Activated naive CD4-positive, alpha-beta T cell treated with anti-CD3 and anti-CD28 coated beads, Interleukin-2, amount 10 ng/mL, durations not matched to agents 7 days and 5 days (primary cell): ENCODE measurements around the gene AUH.
"Not testable (repeated sequence)": the region's sequence is repeated elsewhere in the genome, so short reads cannot be mapped to it uniquely, and the experiment has no call there.

Source experiments
- CTCF ChIA-PET: fragments of 350-600 bp; sonication (Branson Sonifier 250); formaldehyde crosslinking; loops from one replicate; lab custom pipeline; 2021; ENCODE audit warnings: antibody characterized with exemption; lab: Charles Lee
- DNase-seq: peaks from one replicate; pipeline ENCODE4 v3.0.0-alpha.2; 2020
- H3K27ac Mint-ChIP-seq: one replicate; pipeline ENCODE4 v1.8.0; 2021; ENCODE audit warnings: mild to moderate bottlenecking, moderate library complexity, mixed read lengths
- H3K27me3 Mint-ChIP-seq: one replicate; pipeline ENCODE4 v1.8.0; 2021; ENCODE audit warnings: mild to moderate bottlenecking, mixed read lengths
- H3K36me3 Mint-ChIP-seq: one replicate; pipeline ENCODE4 v1.8.0; 2021; ENCODE audit warnings: mixed read lengths
- H3K4me1 Mint-ChIP-seq: one replicate; pipeline ENCODE4 v1.8.0; 2021; ENCODE audit warnings: mixed read lengths
- H3K4me3 Mint-ChIP-seq: one replicate; pipeline ENCODE4 v1.8.0; 2021; ENCODE audit warnings: mild to moderate bottlenecking, moderate library complexity, mixed read lengths
- H3K9me3 Mint-ChIP-seq: one replicate; pipeline ENCODE4 v1.8.0; 2021; ENCODE audit warnings: mixed read lengths

The AUH gene

DNA sequence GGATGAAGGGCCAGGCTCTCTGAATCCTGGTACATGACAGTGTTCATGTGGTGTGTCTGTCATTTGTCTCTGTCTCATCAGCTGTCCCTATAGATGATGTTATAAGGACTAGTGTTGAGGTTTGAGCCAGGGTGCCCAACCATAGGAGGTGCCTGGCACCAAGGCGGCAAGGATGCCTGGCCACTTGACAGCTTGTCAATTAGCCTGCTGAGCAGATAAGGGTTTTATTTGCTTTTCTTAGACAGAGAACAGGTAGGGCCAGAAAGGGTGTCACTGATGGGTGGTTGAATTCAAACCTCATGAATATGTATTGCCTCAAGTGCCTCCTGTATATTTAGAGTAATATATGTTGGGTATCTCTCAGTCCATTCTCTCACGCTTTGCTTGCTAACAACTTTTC lies 30.1 kb upstream of the AUH start:
- Mint-ChIP-seq H3K4me1 (peaks cover 19% of the 10 kb centered on the region), H3K9me3 (no peaks in the 10 kb centered on the region), H3K27ac (no peak overlapping the region), H3K4me3 (no peak overlapping the region), H3K27me3 (no peaks in the 10 kb centered on the region), H3K36me3 (no peaks in the 10 kb centered on the region)
- no peak for DNase-seq
- CTCF ChIA-PET = no interaction called here

DNA sequence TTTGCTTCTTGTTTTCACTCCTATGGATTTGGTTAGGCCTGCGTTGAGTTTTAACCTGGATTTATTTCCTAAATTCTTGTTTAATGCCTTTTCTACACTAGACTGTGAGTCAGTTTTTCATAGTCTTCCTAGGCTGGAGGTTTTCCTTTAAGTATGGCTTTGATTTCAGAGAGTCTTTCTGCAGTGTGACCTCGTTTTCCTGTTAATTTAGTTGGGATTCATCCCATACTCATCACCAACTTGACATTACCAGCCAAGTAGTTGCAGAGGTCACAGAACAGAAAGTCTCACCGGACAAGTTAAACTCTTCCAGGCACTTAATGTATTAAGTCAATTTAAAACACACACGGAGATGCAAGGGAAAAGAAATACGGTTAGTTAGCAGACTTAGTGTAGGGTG lies 29.7 kb upstream of the AUH start:
- DNase-seq = no peak
- peaks cover 19% of the 10 kb centered on the region for H3K4me1 Mint-ChIP-seq
- H3K27ac Mint-ChIP-seq = no peak overlapping the region
- H3K9me3 Mint-ChIP-seq = no peaks in the 10 kb centered on the region
- H3K27me3 Mint-ChIP-seq = no peaks in the 10 kb centered on the region
- CTCF ChIA-PET = no interaction called here
- H3K36me3 Mint-ChIP-seq = no peaks in the 10 kb centered on the region
- no peak overlapping the region for H3K4me3 Mint-ChIP-seq

DNA sequence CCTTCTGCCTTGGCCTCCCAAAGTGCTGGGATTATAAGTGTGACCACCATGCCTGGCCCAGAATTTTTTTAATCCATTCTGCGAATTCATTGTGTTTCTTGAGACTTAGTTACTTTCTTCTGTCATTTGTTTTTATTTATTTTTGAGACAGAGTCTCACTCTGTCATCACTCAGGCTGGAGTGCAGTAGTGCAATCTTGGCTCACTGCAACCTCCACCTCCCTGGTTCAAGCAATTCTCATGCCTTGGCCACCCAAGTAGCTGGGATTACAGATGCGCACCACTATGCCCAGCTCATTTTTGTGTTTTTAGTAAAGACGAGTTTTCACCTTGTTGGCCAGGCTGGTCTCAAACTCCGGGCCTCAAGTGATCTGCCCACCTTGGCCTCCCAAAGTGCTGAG lies 28.0 kb upstream of the AUH start:
- H3K27ac Mint-ChIP-seq, H3K36me3 Mint-ChIP-seq, H3K9me3 Mint-ChIP-seq, DNase-seq, H3K27me3 Mint-ChIP-seq, H3K4me3 Mint-ChIP-seq, H3K4me1 Mint-ChIP-seq, CTCF ChIA-PET: not testable (repeated sequence)

DNA sequence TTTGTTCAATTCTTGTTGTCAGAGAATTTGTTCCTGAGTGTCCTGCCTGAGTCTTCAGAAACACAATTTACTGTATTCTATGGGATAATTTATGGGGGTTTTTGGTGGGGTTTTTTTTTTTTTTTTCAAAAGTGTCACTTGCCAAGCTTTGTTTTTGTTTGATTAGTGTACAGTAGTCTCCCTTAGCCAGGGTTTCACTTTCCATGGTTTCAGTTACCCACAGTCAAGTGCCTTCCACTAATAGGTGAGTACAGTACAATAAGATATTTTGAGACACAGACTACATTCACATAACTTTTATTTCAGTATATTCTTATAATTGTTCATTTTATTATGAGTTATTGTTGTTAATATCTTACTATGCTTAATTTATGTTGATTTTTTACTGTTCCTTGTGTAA lies 25.0 kb upstream of the AUH start:
- CTCF ChIA-PET = interaction anchor here (0.6 kb wide), 1 partner anchor 196 kb away, joined by 3 read pairs; no protein-coding TSS in a partner anchor
- H3K27me3 Mint-ChIP-seq = peaks cover 21% of the 10 kb centered on the region
- no peak for DNase-seq
- H3K9me3 Mint-ChIP-seq = no peaks in the 10 kb centered on the region
- H3K4me1 Mint-ChIP-seq = no peaks in the 10 kb centered on the region
- no peak overlapping the region for H3K27ac Mint-ChIP-seq
- no peak overlapping the region for H3K4me3 Mint-ChIP-seq
- H3K36me3 Mint-ChIP-seq = no peaks in the 10 kb centered on the region

GRCh38 chr9:91384954-91385353 lies 23.2 kb upstream of the AUH start:
- H3K36me3 Mint-ChIP-seq = no peaks in the 10 kb centered on the region
- no peak overlapping the region for H3K4me3 Mint-ChIP-seq
- CTCF ChIA-PET = no interaction called here
- H3K27me3 Mint-ChIP-seq = peaks cover 21% of the 10 kb centered on the region
- no peak overlapping the region for H3K27ac Mint-ChIP-seq
- no peaks in the 10 kb centered on the region for H3K9me3 Mint-ChIP-seq
- H3K4me1 Mint-ChIP-seq = no peaks in the 10 kb centered on the region
- DNase-seq = no peak

- Mint-ChIP-seq H3K4me3 (no peak overlapping the region), H3K27ac (no peak overlapping the region), H3K4me1 (no peaks in the 10 kb centered on the region), H3K27me3 (peaks cover 21% of the 10 kb centered on the region), H3K36me3 (no peaks in the 10 kb centered on the region), H3K9me3 (no peaks in the 10 kb centered on the region)
- no peak for DNase-seq
- CTCF ChIA-PET = no interaction called here
Observed at GRCh38 chr9:91383577-91383976, 21.9 kb upstream of the AUH start.

GRCh38 chr9:91382298-91382697 lies 20.6 kb upstream of the AUH start:
- H3K4me3 Mint-ChIP-seq = no peak overlapping the region
- H3K27ac Mint-ChIP-seq = no peak overlapping the region
- H3K36me3 Mint-ChIP-seq = no peaks in the 10 kb centered on the region
- CTCF ChIA-PET = no interaction called here
- peaks cover 21% of the 10 kb centered on the region for H3K27me3 Mint-ChIP-seq
- H3K4me1 Mint-ChIP-seq = no peaks in the 10 kb centered on the region
- H3K9me3 Mint-ChIP-seq = peaks cover 4% of the 10 kb centered on the region
- DNase-seq = no peak

- Mint-ChIP-seq H3K27ac (no peak overlapping the region), H3K27me3 (peaks cover 13% of the 10 kb centered on the region), H3K9me3 (peaks cover 4% of the 10 kb centered on the region), H3K36me3 (no peaks in the 10 kb centered on the region), H3K4me3 (no peak overlapping the region), H3K4me1 (peaks cover 3% of the 10 kb centered on the region)
- no peak for DNase-seq
- CTCF ChIA-PET = no interaction called here
Observed at GRCh38 chr9:91379426-91379825, 17.7 kb upstream of the AUH start.

- peaks cover 3% of the 10 kb centered on the region for H3K4me1 Mint-ChIP-seq
- H3K36me3 Mint-ChIP-seq = no peaks in the 10 kb centered on the region
- peaks cover 11% of the 10 kb centered on the region for H3K27me3 Mint-ChIP-seq
- no peak for DNase-seq
- CTCF ChIA-PET = no interaction called here
- peaks cover 4% of the 10 kb centered on the region for H3K9me3 Mint-ChIP-seq
- no peak overlapping the region for H3K27ac Mint-ChIP-seq
- H3K4me3 Mint-ChIP-seq = no peak overlapping the region
Observed at GRCh38 chr9:91378695-91379127, 17.0 kb upstream of the AUH start.

DNA sequence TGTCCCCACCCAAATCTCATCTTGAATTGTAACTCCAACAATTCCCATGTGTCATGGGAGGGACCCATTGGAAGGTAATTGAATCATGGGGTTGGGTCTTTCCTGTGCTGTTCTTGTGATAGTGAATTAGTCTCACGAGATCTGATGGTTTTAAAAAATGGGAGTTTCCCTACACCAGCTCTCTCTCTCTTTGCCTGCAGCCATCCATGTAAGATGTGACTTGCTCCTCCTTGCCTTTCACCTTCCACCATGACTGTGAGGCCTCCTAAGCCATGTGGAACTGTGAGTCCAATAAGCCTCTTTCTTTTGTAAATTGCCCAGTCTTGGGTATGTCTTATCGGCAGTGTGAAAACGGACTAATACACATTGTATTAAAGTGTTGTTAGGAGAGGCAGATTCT lies 16.3 kb upstream of the AUH start:
- H3K4me1 Mint-ChIP-seq, H3K4me3 Mint-ChIP-seq, CTCF ChIA-PET: not testable (repeated sequence)

DNA sequence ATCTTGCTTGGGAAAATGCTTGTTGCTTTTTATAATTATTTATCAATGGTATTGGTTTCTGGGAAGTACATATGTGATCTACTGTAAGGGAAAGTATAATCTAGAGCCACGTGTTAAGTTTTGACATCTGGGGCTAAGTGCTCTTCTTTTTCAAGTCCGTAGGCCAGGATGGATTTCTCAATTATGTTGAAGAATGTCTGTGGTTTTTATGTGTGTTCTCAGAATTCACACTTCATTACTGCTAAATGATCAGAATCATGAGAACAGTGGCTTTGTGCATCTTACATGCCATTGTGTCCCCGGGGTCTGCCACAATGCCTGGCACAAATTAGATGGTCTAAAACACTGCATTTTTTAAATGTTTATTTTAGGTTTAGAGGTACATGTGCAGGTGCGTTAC lies 14.5 kb upstream of the AUH start:
- Mint-ChIP-seq H3K9me3 (peaks cover 4% of the 10 kb centered on the region), H3K4me1 (peaks cover 3% of the 10 kb centered on the region), H3K27ac (no peak overlapping the region), H3K36me3 (no peaks in the 10 kb centered on the region), H3K4me3 (no peak overlapping the region), H3K27me3 (peaks cover 7% of the 10 kb centered on the region)
- CTCF ChIA-PET = no interaction called here
- DNase-seq = no peak

More for the DNA sequence above, 16.3 kb upstream of the AUH start:
- H3K27me3 Mint-ChIP-seq = peaks cover 17% of the 10 kb centered on the region
- not testable (repeated sequence) for DNase-seq, H3K9me3 Mint-ChIP-seq, H3K36me3 Mint-ChIP-seq, H3K27ac Mint-ChIP-seq

GRCh38 chr9:91374939-91375338 lies 13.2 kb upstream of the AUH start:
- CTCF ChIA-PET = no interaction called here
- Mint-ChIP-seq H3K27me3 (peaks cover 10% of the 10 kb centered on the region), H3K27ac (no peak overlapping the region), H3K36me3 (no peaks in the 10 kb centered on the region), H3K9me3 (peaks cover 4% of the 10 kb centered on the region), H3K4me1 (peaks cover 3% of the 10 kb centered on the region), H3K4me3 (no peak overlapping the region)
- no peak for DNase-seq

GRCh38 chr9:91371894-91372293 lies 10.2 kb upstream of the AUH start:
- DNase-seq = no peak
- Mint-ChIP-seq H3K27ac (no peak overlapping the region), H3K27me3 (peaks cover 21% of the 10 kb centered on the region), H3K4me1 (peaks cover 3% of the 10 kb centered on the region), H3K36me3 (no peaks in the 10 kb centered on the region), H3K9me3 (peaks cover 2% of the 10 kb centered on the region), H3K4me3 (no peak overlapping the region)
- CTCF ChIA-PET = no interaction called here

DNA sequence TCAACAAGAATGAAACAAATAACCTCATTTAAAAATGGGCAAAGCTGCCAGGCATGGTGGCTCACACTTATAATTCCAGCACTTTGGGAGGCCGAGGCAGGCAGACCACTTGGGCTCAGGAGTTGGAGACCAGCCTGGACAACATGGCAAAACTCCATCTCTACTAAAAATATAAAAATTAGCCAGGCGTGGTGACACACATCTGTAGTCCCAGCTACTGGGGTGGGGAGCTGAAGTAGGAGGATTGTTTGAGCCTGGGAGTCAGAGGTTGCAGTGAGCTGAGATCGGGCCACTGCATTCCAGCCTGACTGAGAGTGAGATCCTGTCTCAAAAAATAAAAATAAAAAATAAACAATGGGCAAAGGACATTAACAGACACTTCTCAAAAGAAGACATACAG lies 8.3 kb upstream of the AUH start:
- H3K4me1 Mint-ChIP-seq, H3K4me3 Mint-ChIP-seq, CTCF ChIA-PET, DNase-seq, H3K36me3 Mint-ChIP-seq, H3K9me3 Mint-ChIP-seq, H3K27ac Mint-ChIP-seq: not testable (repeated sequence)
- H3K27me3 Mint-ChIP-seq = peaks cover 28% of the 10 kb centered on the region

- Mint-ChIP-seq H3K4me3 (no peak overlapping the region), H3K27me3 (peaks cover 17% of the 10 kb centered on the region), H3K4me1 (peaks cover 20% of the 10 kb centered on the region), H3K36me3 (peaks cover under 1% of the 10 kb centered on the region), H3K27ac (no peak overlapping the region), H3K9me3 (peaks cover 6% of the 10 kb centered on the region)
- no peak for DNase-seq
- CTCF ChIA-PET = no interaction called here
Observed at GRCh38 chr9:91364702-91365101, 3.0 kb upstream of the AUH start.

DNA sequence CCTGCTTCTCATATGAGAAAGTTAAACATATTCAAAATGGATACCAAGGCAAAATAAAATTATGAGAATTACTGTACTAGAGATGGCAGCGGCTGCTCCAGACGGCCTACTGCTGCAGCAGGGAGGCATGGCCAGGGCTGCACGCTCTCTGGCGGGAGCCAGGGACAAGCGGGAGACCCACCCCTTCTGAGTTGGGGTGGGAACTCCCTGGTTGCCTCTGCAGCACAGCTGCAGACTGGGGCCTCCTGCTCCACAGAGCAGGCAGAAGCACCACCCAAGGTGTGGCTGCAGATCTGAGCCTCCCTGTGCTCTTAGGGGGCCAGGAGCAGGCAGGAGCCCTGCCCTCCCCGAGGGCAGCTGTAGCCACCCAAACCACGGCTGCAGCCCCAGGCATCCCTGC lies 2.3 kb upstream of the AUH start:
- Mint-ChIP-seq H3K27ac (no peak overlapping the region), H3K9me3 (peaks cover 6% of the 10 kb centered on the region), H3K4me1 (peaks cover 27% of the 10 kb centered on the region), H3K27me3 (peaks cover 11% of the 10 kb centered on the region), H3K4me3 (no peak overlapping the region), H3K36me3 (peaks cover 4% of the 10 kb centered on the region)
- CTCF ChIA-PET = no interaction called here
- DNase-seq = no peak
